Stimulated activated naive B cell treated with anti-CD40 and anti-IgM and Interleukin-4, amounts not matched to agents 10 μg/mL and 1 μg/mL and 100 μg/mL, for 72 hours (primary cell): ENCODE results near the gene VPREB1.
"Not testable (repeated sequence)": the region's sequence is repeated elsewhere in the genome, so short reads cannot be mapped to it uniquely, and the experiment has no call there.

ENCODE experiments used
- ATAC-seq, 2 donors: fragments of 150-1000 bp; cut with Tn5 transposase; replicated peaks; 2 replicates each; pipeline ENCODE4 v1.10.0; 2021; ENCODE audit warnings: moderate library complexity in 1 of 2
- DNase-seq: peaks from one replicate; pipeline ENCODE4 v3.0.0; 2021
- H3K27ac Mint-ChIP-seq: one replicate; pipeline ENCODE4 v1.8.0; 2022; ENCODE audit warnings: mild to moderate bottlenecking, mixed read lengths
- H3K27me3 Mint-ChIP-seq, 2 donors: one replicate each; pipeline ENCODE4 v1.8.0; 2022; ENCODE audit warnings: mixed read lengths in 2 of 2
- H3K36me3 Mint-ChIP-seq, 2 donors: one replicate each; pipeline ENCODE4 v1.8.0; 2022; ENCODE audit warnings: mixed read lengths in 2 of 2, mild to moderate bottlenecking in 1 of 2
- H3K4me1 Mint-ChIP-seq, 2 donors: one replicate each; pipeline ENCODE4 v1.8.0; 2022; ENCODE audit warnings: mixed read lengths in 2 of 2, mild to moderate bottlenecking in 1 of 2
- H3K4me3 Mint-ChIP-seq, 2 donors: one replicate each; pipeline ENCODE4 v1.8.0; 2022; ENCODE audit warnings: mild to moderate bottlenecking in 2 of 2, mixed read lengths in 2 of 2, moderate library complexity in 1 of 2
- H3K9me3 Mint-ChIP-seq, 2 donors: one replicate each; pipeline ENCODE4 v1.8.0; 2022; ENCODE audit warnings: mixed read lengths in 2 of 2, mild to moderate bottlenecking in 1 of 2

VPREB1 gene

GRCh38 chr22:22207845-22208564 lies 36.6 kb upstream of the VPREB1 start:
- Mint-ChIP-seq H3K4me1 (peaks cover 37 to 49% of the 10 kb centered on the region in 2 donors), H3K27me3 (no peaks in the 10 kb centered on the region), H3K9me3 (no peaks in the 10 kb centered on the region), H3K4me3 (peak overlapping the region; percentile 10 to 55), H3K36me3 (no peaks in the 10 kb centered on the region), H3K27ac (peak overlapping the region; percentile 89)
- DNase-seq (peak; percentile 79), ATAC-seq (peak; percentile 81)

- ATAC-seq (no peak), DNase-seq (no peak)
- peak overlapping the region; percentile 89 for H3K27ac Mint-ChIP-seq
- no peaks in the 10 kb centered on the region for H3K9me3 Mint-ChIP-seq
- H3K4me3 Mint-ChIP-seq, result peak overlapping the region in 1 of 2 donors; percentile 33
- H3K4me1 Mint-ChIP-seq, result peaks cover 41 to 45% of the 10 kb centered on the region in 2 donors
- H3K36me3 Mint-ChIP-seq, result no peaks in the 10 kb centered on the region
- H3K27me3 Mint-ChIP-seq, result no peaks in the 10 kb centered on the region
Observed at GRCh38 chr22:22208652-22209051, 35.9 kb upstream of the VPREB1 start.

GRCh38 chr22:22209080-22209640 lies 35.4 kb upstream of the VPREB1 start:
- not testable (repeated sequence) for H3K27me3 Mint-ChIP-seq, H3K36me3 Mint-ChIP-seq, DNase-seq, ATAC-seq, H3K4me3 Mint-ChIP-seq, H3K9me3 Mint-ChIP-seq
- peak overlapping the region; percentile 89 for H3K27ac Mint-ChIP-seq
- peaks cover 40 to 45% of the 10 kb centered on the region in 2 donors for H3K4me1 Mint-ChIP-seq

- H3K4me3 Mint-ChIP-seq, result peak overlapping the region in 1 of 2 donors; percentile 72
- no peaks in the 10 kb centered on the region for H3K9me3 Mint-ChIP-seq
- H3K27ac Mint-ChIP-seq, result peak overlapping the region; percentile 97
- H3K4me1 Mint-ChIP-seq, result peaks cover 48 to 56% of the 10 kb centered on the region in 2 donors
- DNase-seq (peak; percentile 74), ATAC-seq (peak; percentile 79 to 85)
- no peaks in the 10 kb centered on the region for H3K27me3 Mint-ChIP-seq
- no peaks in the 10 kb centered on the region for H3K36me3 Mint-ChIP-seq
Observed at GRCh38 chr22:22210375-22210774, 34.2 kb upstream of the VPREB1 start.

- no peak for ATAC-seq
- H3K36me3 Mint-ChIP-seq, result no peaks in the 10 kb centered on the region
- H3K9me3 Mint-ChIP-seq, result no peaks in the 10 kb centered on the region
- peaks cover 52 to 59% of the 10 kb centered on the region in 2 donors for H3K4me1 Mint-ChIP-seq
- peak overlapping the region; percentile 97 for H3K27ac Mint-ChIP-seq
- no peak overlapping the region for H3K4me3 Mint-ChIP-seq
- H3K27me3 Mint-ChIP-seq, result no peaks in the 10 kb centered on the region
- no peak for DNase-seq
Observed at GRCh38 chr22:22210889-22211833, 33.4 kb upstream of the VPREB1 start.

GRCh38 chr22:22213231-22213630 lies 31.4 kb upstream of the VPREB1 start:
- Mint-ChIP-seq H3K27me3 (no peaks in the 10 kb centered on the region), H3K27ac (no peak overlapping the region), H3K4me1 (peaks cover 45 to 52% of the 10 kb centered on the region in 2 donors), H3K36me3 (no peaks in the 10 kb centered on the region), H3K4me3 (no peak overlapping the region), H3K9me3 (no peaks in the 10 kb centered on the region)
- no peak for ATAC-seq
- no peak for DNase-seq

- Mint-ChIP-seq H3K36me3 (no peaks in the 10 kb centered on the region), H3K27me3 (no peaks in the 10 kb centered on the region)
Observed at GRCh38 chr22:22214819-22215329, 29.7 kb upstream of the VPREB1 start.

GRCh38 chr22:22215659-22216449 lies 28.7 kb upstream of the VPREB1 start:
- H3K4me3 Mint-ChIP-seq, result peak overlapping the region; percentile 0 to 30
- no peaks in the 10 kb centered on the region for H3K36me3 Mint-ChIP-seq
- H3K4me1 Mint-ChIP-seq, result peaks cover 46 to 50% of the 10 kb centered on the region in 2 donors
- peak overlapping the region; percentile 26 for H3K27ac Mint-ChIP-seq
- no peaks in the 10 kb centered on the region for H3K9me3 Mint-ChIP-seq
- H3K27me3 Mint-ChIP-seq, result no peaks in the 10 kb centered on the region
- ATAC-seq (peak; percentile 70 to 71), DNase-seq (no peak)

More at GRCh38 chr22:22214819-22215329, 29.7 kb upstream of the VPREB1 start:
- Mint-ChIP-seq H3K4me3 (no peak overlapping the region), H3K9me3 (no peaks in the 10 kb centered on the region), H3K4me1 (peaks cover 46 to 55% of the 10 kb centered on the region in 2 donors), H3K27ac (peak overlapping the region; percentile 53)
- ATAC-seq (peak in 1 of 2 donors; percentile 21), DNase-seq (no peak)

- H3K4me1 Mint-ChIP-seq, result peaks cover 42 to 46% of the 10 kb centered on the region in 2 donors
- no peaks in the 10 kb centered on the region for H3K27me3 Mint-ChIP-seq
- peak overlapping the region in 1 of 2 donors; percentile 0 for H3K4me3 Mint-ChIP-seq
- no peaks in the 10 kb centered on the region for H3K36me3 Mint-ChIP-seq
- DNase-seq (no peak), ATAC-seq (peak; percentile 36 to 38)
- peak overlapping the region; percentile 26 for H3K27ac Mint-ChIP-seq
- H3K9me3 Mint-ChIP-seq, result no peaks in the 10 kb centered on the region
Observed at GRCh38 chr22:22216450-22216959, 28.1 kb upstream of the VPREB1 start.

- DNase-seq, result no peak
- Mint-ChIP-seq H3K4me3 (no peak overlapping the region), H3K4me1 (peaks cover 38 to 46% of the 10 kb centered on the region in 2 donors), H3K36me3 (no peaks in the 10 kb centered on the region), H3K27ac (no peak overlapping the region), H3K9me3 (no peaks in the 10 kb centered on the region), H3K27me3 (no peaks in the 10 kb centered on the region)
- ATAC-seq, result no peak
Observed at GRCh38 chr22:22218302-22218701, 26.3 kb upstream of the VPREB1 start.

- ATAC-seq (no peak), DNase-seq (no peak)
- H3K9me3 Mint-ChIP-seq, result no peaks in the 10 kb centered on the region
- peaks cover 35 to 45% of the 10 kb centered on the region in 2 donors for H3K4me1 Mint-ChIP-seq
- H3K4me3 Mint-ChIP-seq, result no peak overlapping the region
- no peaks in the 10 kb centered on the region for H3K36me3 Mint-ChIP-seq
- H3K27ac Mint-ChIP-seq, result no peak overlapping the region
- no peaks in the 10 kb centered on the region for H3K27me3 Mint-ChIP-seq
Observed at GRCh38 chr22:22219140-22219996, 25.2 kb upstream of the VPREB1 start.

- H3K36me3 Mint-ChIP-seq, H3K27me3 Mint-ChIP-seq: not testable (repeated sequence)
- H3K4me1 Mint-ChIP-seq, result peaks cover 29 to 39% of the 10 kb centered on the region in 2 donors
Observed at GRCh38 chr22:22221043-22221442, 23.5 kb upstream of the VPREB1 start.

More at GRCh38 chr22:22221043-22221442, 23.5 kb upstream of the VPREB1 start:
- not testable (repeated sequence) for ATAC-seq, H3K9me3 Mint-ChIP-seq, H3K4me3 Mint-ChIP-seq, H3K27ac Mint-ChIP-seq, DNase-seq
